ENCODE measurements around the gene GPN3. TPM values are rescaled to one million over a fixed set of nuclear protein-coding genes. Genes with fewer than 3 reads are reported as not detected.
"Not testable (repeated sequence)": the region's sequence is repeated elsewhere in the genome, so short reads cannot be mapped to it uniquely, and the experiment has no call there.

The GPN3 gene
- total RNA-seq, 1 donor from 2014 or later: 43.9 TPM

- Mint-ChIP-seq H3K4me3 (ENCODE audit: low read depth) (peak overlapping the region; percentile 99), H3K36me3 (ENCODE audit: low read depth) (peaks cover 35% of the 10 kb centered on the region), H3K27me3 (ENCODE audit: low read depth) (no peaks in the 10 kb centered on the region), H3K4me1 (ENCODE audit: low read depth) (peaks cover 25% of the 10 kb centered on the region), H3K27ac (peak overlapping the region; percentile 96), H3K9me3 (no peaks in the 10 kb centered on the region)
- intact Hi-C loops (cut with micrococcal nuclease): loop anchor here (1.0 to 5.0 kb wide), 6 partner anchors 18 to 229 kb away; partner anchors contain the start of genes ANAPC7, ARPC3, RAD9B and VPS29
- no peak for DNase-seq (ENCODE audit: low spot score)
Measured at GRCh38 chr12:110467847-110468213, 227 bp downstream of the GPN3 start.

DNA sequence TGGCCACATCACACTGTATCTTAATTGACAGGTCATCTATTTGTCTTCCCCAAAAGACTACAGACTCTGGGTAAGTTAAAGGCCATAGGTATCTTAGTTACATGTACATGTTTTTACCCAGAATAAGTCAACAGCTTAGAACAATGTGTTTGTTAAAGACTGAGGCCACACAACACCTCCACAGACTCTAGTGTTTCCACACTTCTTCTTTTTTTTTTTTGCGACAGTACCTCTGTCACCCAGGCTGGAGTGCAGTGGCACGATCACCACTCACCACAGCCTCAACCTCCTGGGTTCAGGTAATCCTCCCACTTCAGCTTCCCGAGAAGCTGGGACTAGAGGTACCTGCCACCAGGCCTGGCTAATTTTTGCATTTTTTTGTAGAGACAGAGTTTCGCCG lies 1.3 kb downstream of the GPN3 start:
- DNase-seq (ENCODE audit: low spot score): no peak
- peaks cover 41% of the 10 kb centered on the region for H3K36me3 Mint-ChIP-seq (ENCODE audit: low read depth)
- no peak overlapping the region for H3K27ac Mint-ChIP-seq
- no peaks in the 10 kb centered on the region for H3K27me3 Mint-ChIP-seq (ENCODE audit: low read depth)
- peaks cover 29% of the 10 kb centered on the region for H3K4me1 Mint-ChIP-seq (ENCODE audit: low read depth)
- no peaks in the 10 kb centered on the region for H3K9me3 Mint-ChIP-seq
- intact Hi-C loops (cut with micrococcal nuclease): loop anchor here (5.0 kb wide), 1 partner anchor 231 kb away; no protein-coding TSS in a partner anchor
- H3K4me3 Mint-ChIP-seq (ENCODE audit: low read depth): peak overlapping the region; percentile 99

DNA sequence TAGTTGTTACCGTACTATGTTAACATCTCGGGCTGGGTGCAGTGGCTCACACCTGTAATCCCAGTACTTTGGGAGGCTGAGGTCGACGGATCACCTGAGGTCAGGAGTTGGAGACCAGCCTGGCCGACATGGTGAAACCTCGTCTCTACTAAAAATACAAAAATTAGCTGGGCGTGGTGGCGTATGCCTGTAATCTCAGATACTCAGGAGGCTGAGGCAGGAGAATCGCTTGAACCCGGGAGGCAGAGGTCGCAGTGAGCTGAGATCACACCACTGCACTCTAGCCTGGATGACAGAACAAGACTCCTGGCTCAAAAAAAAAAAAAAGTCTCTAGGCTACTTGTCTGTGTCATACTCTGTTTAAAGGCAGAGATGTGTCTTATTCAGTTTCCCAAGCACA lies 2.3 kb downstream of the GPN3 start:
- Mint-ChIP-seq H3K4me1 (ENCODE audit: low read depth) (peaks cover 25% of the 10 kb centered on the region), H3K4me3 (ENCODE audit: low read depth) (peak overlapping the region; percentile 3), H3K36me3 (ENCODE audit: low read depth) (peaks cover 44% of the 10 kb centered on the region)
- not testable (repeated sequence) for DNase-seq (ENCODE audit: low spot score); H3K9me3 Mint-ChIP-seq; H3K27ac Mint-ChIP-seq; H3K27me3 Mint-ChIP-seq (ENCODE audit: low read depth)
- intact Hi-C loops (cut with micrococcal nuclease): loop anchor here (5.0 kb wide), 1 partner anchor 232 kb away; no protein-coding TSS in a partner anchor

DNA sequence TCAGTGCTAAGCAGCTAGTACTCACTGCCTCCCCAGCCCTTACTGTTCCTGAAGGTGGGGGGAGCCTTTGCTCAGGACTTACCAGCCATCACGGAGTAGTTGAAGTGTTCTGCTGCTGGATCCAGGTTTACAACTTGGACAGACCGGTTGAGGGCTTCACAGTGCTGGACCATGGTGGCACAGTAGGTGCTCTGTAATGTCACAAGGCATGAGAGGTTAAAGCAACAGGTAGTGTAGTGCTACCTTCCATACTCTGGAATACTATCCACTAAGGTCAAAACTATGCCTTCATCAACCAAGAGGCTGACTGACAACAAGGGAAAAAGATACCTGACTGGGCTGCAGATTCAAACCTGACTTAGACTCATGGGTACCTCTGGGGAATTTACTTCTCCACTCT lies 3.0 kb downstream of the GPN3 start:
- intact Hi-C loops (cut with micrococcal nuclease): loop anchor here (5.0 kb wide), 1 partner anchor 232 kb away; no protein-coding TSS in a partner anchor
- H3K36me3 Mint-ChIP-seq (ENCODE audit: low read depth): peaks cover 40% of the 10 kb centered on the region
- DNase-seq (ENCODE audit: low spot score): no peak
- H3K9me3 Mint-ChIP-seq: no peaks in the 10 kb centered on the region
- H3K4me1 Mint-ChIP-seq (ENCODE audit: low read depth): peaks cover 22% of the 10 kb centered on the region
- no peak overlapping the region for H3K4me3 Mint-ChIP-seq (ENCODE audit: low read depth)
- no peak overlapping the region for H3K27ac Mint-ChIP-seq
- H3K27me3 Mint-ChIP-seq (ENCODE audit: low read depth): no peaks in the 10 kb centered on the region

GRCh38 chr12:110461189-110461588 lies 6.9 kb downstream of the GPN3 start:
- H3K4me1 Mint-ChIP-seq (ENCODE audit: low read depth); H3K9me3 Mint-ChIP-seq; H3K27ac Mint-ChIP-seq; intact Hi-C loops (cut with micrococcal nuclease); H3K4me3 Mint-ChIP-seq (ENCODE audit: low read depth); H3K27me3 Mint-ChIP-seq (ENCODE audit: low read depth); DNase-seq (ENCODE audit: low spot score): not testable (repeated sequence)
- peaks cover 42% of the 10 kb centered on the region for H3K36me3 Mint-ChIP-seq (ENCODE audit: low read depth)

DNA sequence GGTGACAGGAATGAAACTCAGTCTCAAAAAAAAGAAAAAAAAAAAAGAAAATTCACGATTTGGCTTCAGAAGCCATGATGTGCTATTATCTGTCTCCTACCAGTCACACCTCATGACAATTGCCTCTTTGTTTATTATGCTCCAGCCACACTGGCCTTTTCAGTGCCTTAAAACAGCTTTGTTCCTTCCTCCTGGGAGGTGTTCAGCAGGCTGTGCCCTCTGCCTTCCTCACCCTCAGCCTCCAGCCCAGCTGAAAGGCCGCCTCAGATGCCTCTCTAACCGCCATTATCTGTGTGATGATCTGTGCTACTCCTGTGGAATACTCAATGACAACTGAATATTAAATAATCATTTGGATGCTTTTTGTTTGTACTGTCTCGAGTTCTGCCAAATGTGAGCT lies 9.3 kb downstream of the GPN3 start:
- Mint-ChIP-seq H3K9me3 (no peaks in the 10 kb centered on the region), H3K27me3 (ENCODE audit: low read depth) (no peaks in the 10 kb centered on the region), H3K36me3 (ENCODE audit: low read depth) (peaks cover 44% of the 10 kb centered on the region), H3K27ac (no peak overlapping the region), H3K4me1 (ENCODE audit: low read depth) (peaks cover 4% of the 10 kb centered on the region), H3K4me3 (ENCODE audit: low read depth) (no peak overlapping the region)
- intact Hi-C loops (cut with micrococcal nuclease): no loop called here
- DNase-seq (ENCODE audit: low spot score): no peak

DNA sequence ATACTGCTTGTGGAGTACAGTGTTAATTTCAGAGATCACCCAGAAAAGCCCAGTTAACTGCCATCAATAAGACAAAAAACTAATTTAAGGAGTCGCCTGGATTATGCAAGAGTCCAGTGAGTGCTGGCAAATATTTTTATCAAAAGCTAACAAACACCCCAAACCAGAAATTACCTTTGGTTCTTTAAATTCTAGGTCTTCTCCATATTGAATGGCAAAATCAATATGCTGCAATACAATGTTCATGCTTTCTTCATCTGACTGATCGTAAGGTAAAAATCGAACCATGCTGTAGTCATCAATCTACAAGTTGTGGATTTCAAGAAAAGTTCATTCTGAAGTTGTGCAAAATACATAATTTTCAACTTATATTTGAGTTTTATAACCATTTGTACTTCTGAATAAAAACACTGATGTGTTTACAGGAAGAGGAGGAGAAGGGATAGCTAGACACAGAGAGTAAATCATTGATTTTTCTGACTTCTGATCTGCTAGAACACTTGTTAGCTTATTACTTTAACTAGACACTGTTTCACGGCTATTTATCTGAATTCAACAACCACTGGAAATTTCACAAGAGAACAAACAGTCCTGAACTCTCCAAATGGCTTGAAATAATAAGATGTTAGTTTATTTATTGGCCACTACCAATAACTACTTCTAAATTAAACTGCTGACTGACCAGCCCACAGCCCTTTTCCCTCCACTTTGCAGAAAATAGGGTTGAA lies 14.3 kb downstream of the GPN3 start:
- Mint-ChIP-seq H3K27me3 (ENCODE audit: low read depth) (no peaks in the 10 kb centered on the region), H3K4me1 (ENCODE audit: low read depth) (peaks cover 6% of the 10 kb centered on the region), H3K4me3 (ENCODE audit: low read depth) (no peak overlapping the region), H3K27ac (no peak overlapping the region), H3K36me3 (ENCODE audit: low read depth) (peaks cover 42% of the 10 kb centered on the region), H3K9me3 (no peaks in the 10 kb centered on the region)
- intact Hi-C loops (cut with micrococcal nuclease): no loop called here
- DNase-seq (ENCODE audit: low spot score): no peak

DNA sequence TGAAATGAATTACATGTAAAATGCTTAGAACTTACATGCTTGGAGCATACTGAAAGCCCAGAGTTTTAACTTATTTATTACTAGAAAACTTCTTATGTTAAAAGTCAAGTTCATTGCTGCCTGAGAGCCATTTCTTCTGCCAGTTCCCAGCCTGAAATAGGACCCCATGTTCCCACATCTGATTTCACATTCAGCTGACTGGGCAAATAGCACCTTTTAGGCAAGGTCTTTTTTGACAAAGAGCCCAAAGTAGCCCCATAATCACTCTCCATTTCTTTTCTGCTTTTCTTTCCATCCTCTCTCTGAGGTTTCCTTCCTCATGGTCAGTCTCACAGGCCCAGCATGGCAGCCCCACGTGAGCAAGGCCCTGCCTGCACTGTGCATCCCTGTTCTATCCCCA lies 16.8 kb downstream of the GPN3 start:
- H3K36me3 Mint-ChIP-seq (ENCODE audit: low read depth): peaks cover 57% of the 10 kb centered on the region
- peak overlapping the region; percentile 99 for H3K27ac Mint-ChIP-seq

DNA sequence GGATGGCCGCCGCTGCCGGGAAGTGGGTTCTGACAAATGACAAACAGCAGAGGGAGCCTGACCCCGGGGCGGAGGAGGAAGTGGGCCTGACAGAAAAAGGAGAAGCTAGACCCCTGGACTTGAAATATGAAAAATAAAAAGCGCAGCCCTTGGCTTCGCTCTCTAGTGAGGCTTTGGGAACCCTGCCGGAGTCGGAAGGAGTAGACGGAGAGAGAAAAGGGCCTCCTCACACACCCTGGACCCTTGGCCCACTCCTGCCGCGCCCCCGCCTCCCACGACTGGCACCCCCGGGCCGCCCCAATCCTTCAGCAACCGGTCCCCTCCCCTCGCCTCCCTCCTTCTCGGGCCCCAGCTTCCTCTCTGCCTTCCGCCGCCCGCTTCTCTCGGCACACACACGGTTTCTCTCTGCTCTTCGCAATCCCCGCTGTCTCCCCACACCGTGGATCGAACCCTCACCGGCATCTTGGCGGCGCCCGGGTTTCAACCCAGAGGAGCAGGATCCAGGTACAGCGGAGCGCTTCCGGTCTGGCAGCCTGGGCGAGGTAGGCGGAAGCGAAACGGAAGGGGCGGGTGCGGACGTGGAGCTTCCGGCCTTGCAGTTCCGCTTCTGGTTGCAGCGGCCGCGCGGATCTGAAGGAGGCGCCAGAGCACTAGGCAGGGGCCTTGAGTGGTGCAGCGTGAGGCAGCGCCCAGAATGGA lies 18.1 kb downstream of the GPN3 start, which contains the start of gene ARPC3:
Gene ARPC3, minus strand, starts transcription at position 539 of the 699 bp plus-strand sequence. Its CDS starts 77 bp downstream, at position 462.
- intact Hi-C loops (cut with micrococcal nuclease): loop anchor here (1.0 kb wide), 3 partner anchors 18 to 152 kb away; partner anchors contain the start of genes FAM216A and GPN3
- H3K27ac Mint-ChIP-seq: peak within 1 kb of the TSS; percentile 99
- H3K36me3 Mint-ChIP-seq (ENCODE audit: low read depth): peaks cover 56% of the 10 kb centered on the region
- DNase-seq (ENCODE audit: low spot score): peak; percentile 95
- peak within 1 kb of the TSS; percentile 100 for H3K4me3 Mint-ChIP-seq (ENCODE audit: low read depth)
- no peaks in the 10 kb centered on the region for H3K9me3 Mint-ChIP-seq
- H3K4me1 Mint-ChIP-seq (ENCODE audit: low read depth): peaks cover 24% of the 10 kb centered on the region
- H3K27me3 Mint-ChIP-seq (ENCODE audit: low read depth): no peaks in the 10 kb centered on the region

More for the DNA sequence above, 16.8 kb downstream of the GPN3 start:
- Mint-ChIP-seq H3K4me1 (ENCODE audit: low read depth) (peaks cover 19% of the 10 kb centered on the region), H3K4me3 (ENCODE audit: low read depth) (peak overlapping the region; percentile 100), H3K27me3 (ENCODE audit: low read depth) (no peaks in the 10 kb centered on the region), H3K9me3 (no peaks in the 10 kb centered on the region)
- DNase-seq (ENCODE audit: low spot score): no peak
- intact Hi-C loops (cut with micrococcal nuclease): no loop called here

DNA sequence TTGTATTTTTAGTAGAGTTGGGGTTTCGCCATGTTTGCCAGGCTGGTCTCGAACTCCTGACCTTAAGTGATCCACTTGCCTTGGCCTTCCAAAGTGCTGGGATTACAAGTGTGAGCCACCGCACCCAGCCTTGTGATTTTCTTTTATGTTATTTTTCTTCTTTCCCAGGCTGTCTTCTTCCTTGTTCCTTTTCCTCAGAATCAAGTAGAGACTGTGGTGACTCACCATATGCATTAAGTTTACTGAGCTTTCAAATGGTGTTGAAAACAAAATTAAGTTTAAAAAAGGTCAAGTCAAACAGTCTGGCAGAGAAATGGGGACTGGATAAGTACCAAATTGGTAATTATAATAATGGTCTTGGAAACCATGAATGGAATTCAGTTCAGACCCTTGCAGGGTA lies 23.6 kb downstream of the GPN3 start:
- DNase-seq (ENCODE audit: low spot score): no peak
- intact Hi-C loops (cut with micrococcal nuclease): no loop called here
- Mint-ChIP-seq H3K4me1 (ENCODE audit: low read depth) (peaks cover 24% of the 10 kb centered on the region), H3K36me3 (ENCODE audit: low read depth) (peaks cover 54% of the 10 kb centered on the region), H3K4me3 (ENCODE audit: low read depth) (no peak overlapping the region), H3K27ac (no peak overlapping the region), H3K27me3 (ENCODE audit: low read depth) (no peaks in the 10 kb centered on the region), H3K9me3 (no peaks in the 10 kb centered on the region)

DNA sequence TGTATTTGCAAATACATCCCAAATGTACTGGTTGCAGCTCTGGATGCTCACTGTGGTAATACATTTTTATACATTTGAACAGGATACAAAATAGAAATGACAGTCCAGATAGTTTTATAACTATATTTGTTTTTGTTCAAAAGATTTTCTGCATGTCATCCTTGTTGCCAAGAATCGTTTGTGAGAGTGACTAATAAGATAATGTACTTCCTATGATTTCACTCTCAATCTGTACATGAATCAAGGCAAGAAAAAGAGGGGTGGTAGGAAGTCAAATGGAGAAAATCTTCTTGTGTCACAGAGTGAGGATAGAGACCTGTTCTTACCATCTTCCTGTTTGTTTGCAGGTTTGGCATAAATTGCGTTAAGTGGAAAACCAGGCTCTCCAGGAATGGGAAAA lies 31.8 kb downstream of the GPN3 start:
- H3K36me3 Mint-ChIP-seq (ENCODE audit: low read depth): peaks cover 56% of the 10 kb centered on the region
- peaks cover 1% of the 10 kb centered on the region for H3K4me1 Mint-ChIP-seq (ENCODE audit: low read depth)
- H3K9me3 Mint-ChIP-seq: no peaks in the 10 kb centered on the region
- no peak overlapping the region for H3K4me3 Mint-ChIP-seq (ENCODE audit: low read depth)
- DNase-seq (ENCODE audit: low spot score): no peak
- no peaks in the 10 kb centered on the region for H3K27me3 Mint-ChIP-seq (ENCODE audit: low read depth)
- intact Hi-C loops (cut with micrococcal nuclease): no loop called here
- no peak overlapping the region for H3K27ac Mint-ChIP-seq

- H3K9me3 Mint-ChIP-seq: no peaks in the 10 kb centered on the region
- peaks cover 33% of the 10 kb centered on the region for H3K36me3 Mint-ChIP-seq (ENCODE audit: low read depth)
- intact Hi-C loops (cut with micrococcal nuclease): loop anchor here (1.0 kb wide), 3 partner anchors 77 to 332 kb away; partner anchors contain the start of gene ATP2A2
- H3K4me1 Mint-ChIP-seq (ENCODE audit: low read depth): peaks cover 1% of the 10 kb centered on the region
- H3K4me3 Mint-ChIP-seq (ENCODE audit: low read depth): no peak overlapping the region
- no peak for DNase-seq (ENCODE audit: low spot score)
- no peak overlapping the region for H3K27ac Mint-ChIP-seq
- no peaks in the 10 kb centered on the region for H3K27me3 Mint-ChIP-seq (ENCODE audit: low read depth)
Measured at GRCh38 chr12:110431957-110432587, 36.0 kb downstream of the GPN3 start.

Data from activated T-helper 2 cell treated with anti-CD3 and anti-CD28 coated beads, Interferon-gamma antibody, Interleukin-2, Interleukin-4, amounts not matched to agents 10 μg/mL and 5 μg/mL and 100 μg/mL, durations not matched to agents 14 hours and 24 hours and 36 hours (primary cell).